HL-60/S4 treated with retinoic acid at 250 ng/mL for 4 days and 3 days (cell line): Measurements from ENCODE around the gene SYT17.
"Not testable (repeated sequence)": the region's sequence is repeated elsewhere in the genome, so short reads cannot be mapped to it uniquely, and the experiment has no call there.

Experiments used
- in situ Hi-C: fragments of 300-500 bp; cut with MboI; formaldehyde crosslinking; loops from 2 replicates; pipeline ENCODE4 v1.7.0; 2022; ENCODE audit warnings: low sequenced_read_pairs

SYT17 gene

GRCh38 chr16:19172098-19172780, 4.2 kb downstream of the SYT17 start:
- in situ Hi-C loops, result no loop called here

DNA sequence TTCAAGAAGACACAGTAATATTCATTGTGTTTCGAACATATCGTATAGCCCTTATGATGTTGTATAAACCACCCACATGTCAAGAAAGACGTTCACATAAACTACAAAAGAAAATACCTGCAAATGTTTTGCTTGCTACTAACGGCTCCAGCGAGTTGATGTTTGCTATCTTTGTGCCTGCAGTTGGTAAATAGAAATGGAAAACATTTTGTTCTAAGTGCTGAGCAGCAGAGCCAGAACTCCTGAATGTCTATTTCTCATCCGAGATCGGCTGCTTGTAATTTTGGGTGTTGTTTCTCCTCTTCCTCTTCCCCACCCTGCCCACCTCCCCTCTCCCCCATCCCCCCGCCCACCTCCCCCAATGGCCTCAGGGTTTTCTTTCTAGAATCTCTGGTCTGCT, 5.0 kb downstream of the SYT17 start:
- in situ Hi-C loops, result no loop called here

DNA sequence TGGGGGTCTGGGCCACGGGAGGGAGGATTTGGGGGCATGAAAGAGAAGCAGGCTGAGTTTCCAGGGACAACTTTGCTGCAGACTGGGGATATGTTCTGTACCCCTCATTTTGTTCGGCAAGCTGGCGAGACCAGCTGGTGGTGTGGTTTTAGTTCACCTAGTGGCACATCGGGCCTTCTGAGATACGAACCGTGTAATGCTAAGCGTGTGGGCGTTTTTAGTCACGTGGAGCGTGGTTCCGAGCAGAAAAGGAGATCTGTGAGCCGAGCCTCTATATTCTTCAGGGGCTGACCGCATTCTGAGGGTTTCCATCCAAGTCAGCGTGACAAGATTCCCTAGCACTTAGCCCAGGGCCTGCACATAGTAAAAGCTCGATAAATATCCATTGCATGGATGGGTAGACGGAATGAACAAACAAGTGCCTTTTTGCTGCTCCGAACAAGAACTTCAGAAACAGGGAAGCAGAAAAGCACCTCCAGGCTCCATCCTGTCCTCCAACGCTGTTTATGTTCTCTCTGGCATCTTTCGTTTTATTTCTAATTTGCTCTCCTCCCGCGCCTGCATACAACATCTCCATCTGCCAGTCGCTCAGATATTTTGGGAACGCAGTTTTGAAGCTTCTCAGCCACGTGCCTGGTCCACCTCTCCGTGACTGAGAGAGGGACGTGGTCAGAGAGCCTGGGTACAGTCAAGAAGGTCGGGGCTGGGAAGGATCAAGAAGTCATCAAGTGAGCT, 5.8 kb downstream of the SYT17 start:
- in situ Hi-C loops, result no loop called here

DNA sequence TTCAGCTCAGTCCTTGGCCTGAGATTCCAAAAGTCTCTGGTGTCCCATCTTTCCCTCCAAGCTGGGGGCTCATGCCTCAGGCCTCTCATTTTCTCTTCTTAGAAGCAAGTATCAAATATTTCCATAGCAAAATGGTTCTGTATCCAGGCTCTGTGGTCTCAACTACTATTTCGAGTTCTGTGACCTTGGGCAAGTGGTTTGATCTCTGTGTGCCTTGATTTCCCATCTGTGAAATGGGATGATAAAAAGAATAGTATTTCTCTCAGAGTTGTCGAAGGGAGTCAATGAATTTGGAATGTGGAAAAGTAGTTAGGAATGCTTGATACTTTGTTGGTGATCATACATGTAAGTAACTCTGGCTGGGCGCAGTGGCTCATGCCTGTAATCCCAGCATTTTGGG, 6.4 kb downstream of the SYT17 start:
- in situ Hi-C loops, result no loop called here

DNA sequence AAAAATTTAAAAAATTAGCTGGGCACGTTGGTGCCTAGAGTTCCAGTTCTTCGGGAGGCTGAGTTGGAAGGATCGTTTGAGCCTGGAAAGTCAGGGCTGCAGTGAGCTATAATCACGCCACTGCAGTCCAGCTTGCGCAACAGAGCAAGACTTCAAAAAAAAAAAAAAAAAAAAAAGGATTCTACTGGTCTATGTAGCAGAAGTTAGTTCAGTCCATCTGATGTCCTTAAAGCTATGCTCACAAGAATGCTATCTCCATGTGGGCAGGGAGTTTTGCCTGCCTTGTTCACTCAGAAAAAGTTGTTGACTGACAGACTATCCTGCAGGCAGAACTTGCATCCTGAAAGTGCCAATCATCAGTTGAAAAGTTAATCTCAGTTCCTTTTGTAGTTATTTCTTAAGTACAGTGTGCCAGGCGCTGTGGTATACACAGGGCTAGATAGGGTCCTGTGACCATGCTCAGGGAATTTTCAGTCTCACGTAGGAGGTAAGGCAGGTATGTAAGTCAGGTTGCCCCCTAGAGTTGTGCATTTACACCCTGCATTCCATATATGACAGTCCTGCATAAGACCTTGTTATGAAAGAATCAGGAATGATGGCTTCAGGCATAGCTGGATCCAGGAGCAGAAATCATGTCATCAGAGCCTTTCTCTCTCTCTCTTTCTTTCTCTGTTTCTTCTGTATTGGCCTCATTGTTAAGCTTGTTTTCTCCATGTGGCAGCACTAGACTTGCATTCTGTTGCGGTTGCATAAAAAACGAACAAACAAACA, 7.6 kb downstream of the SYT17 start:
- in situ Hi-C loops, result no loop called here

GRCh38 chr16:19177111-19177739, 9.2 kb downstream of the SYT17 start:
- in situ Hi-C loops, result no loop called here

DNA sequence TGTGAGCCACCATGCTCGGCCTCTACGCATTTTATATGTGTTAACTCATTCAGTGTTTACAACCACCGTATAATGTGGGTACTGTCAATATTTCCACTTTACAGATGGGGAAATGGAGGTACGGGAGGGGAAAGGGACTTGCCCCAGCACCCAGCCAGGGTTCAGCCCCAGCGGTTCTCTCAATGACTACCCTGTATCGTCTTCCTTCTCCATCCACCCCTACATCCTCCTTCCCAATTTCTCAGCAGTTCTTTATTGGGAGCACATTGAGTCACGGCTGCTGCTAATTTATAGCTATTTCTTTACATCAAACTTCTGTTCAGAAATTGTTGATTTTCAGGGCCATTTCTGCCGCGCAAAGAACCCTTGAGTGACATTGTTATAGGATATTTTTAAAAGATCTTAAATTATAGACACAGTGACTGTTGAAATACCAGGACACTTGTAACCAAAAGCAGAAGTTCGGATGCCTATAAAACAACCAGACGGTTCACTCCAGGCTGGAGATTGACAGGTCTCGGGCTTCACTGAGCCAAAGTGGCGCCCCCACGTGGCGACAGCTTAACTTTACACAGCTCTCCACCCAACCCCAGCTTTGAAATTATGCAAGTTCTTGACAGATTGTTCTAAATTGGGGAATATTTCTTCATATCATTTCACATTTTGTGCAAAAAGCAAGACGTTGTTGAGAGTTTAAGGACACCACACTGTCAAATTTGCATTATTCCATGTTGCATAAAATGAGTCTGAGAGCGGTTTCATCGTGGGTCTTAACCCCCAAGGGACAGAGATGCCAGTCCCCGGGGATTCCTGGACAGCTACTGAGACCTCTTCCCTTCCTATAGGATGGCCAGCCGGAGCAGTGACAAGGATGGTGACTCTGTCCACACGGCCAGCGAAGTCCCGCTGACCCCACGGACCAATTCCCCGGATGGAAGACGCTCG, 11.8 kb downstream of the SYT17 start:
- in situ Hi-C loops, result no loop called here

DNA sequence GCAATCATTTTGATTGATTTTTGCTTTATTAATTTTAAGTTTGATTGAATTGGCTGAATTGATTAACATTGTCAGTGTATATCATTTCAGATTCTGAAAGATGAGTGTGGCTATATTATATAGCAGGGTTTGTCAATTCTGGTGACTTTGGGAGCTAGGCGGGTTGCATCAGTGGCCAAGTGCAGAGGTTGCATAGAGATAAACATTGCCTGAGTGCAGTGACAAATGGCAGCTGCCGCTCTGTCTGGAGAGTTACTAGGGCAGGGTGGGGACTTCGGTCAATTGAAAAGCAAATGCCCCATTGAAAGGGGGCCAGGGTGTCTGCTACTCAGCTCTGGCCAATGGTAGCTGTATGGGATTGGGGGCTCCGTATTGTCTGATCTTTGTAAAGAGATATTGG, 12.7 kb downstream of the SYT17 start:
- in situ Hi-C loops, result no loop called here

- in situ Hi-C loops, result no loop called here
Measured at GRCh38 chr16:19182481-19182880, 14.4 kb downstream of the SYT17 start.

DNA sequence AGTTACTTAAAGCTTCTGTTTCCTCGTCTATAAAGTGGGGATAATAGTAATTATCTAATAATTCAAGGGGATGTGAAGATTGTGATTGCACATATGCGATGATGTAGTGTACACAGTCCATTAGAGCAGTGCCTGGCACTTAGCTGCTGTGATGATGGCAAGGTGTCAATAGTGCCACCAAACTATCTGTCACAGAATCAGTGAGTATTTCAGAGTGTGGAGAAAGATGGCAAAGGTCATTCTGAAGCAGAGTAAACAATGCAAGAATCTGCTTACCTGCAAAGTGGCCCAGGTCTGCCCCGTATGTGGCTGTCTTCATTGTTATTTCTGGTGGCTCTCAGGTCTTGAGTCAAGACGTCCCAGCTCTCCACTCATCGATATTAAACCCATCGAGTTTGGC, 15.1 kb downstream of the SYT17 start:
- in situ Hi-C loops, result no loop called here

DNA sequence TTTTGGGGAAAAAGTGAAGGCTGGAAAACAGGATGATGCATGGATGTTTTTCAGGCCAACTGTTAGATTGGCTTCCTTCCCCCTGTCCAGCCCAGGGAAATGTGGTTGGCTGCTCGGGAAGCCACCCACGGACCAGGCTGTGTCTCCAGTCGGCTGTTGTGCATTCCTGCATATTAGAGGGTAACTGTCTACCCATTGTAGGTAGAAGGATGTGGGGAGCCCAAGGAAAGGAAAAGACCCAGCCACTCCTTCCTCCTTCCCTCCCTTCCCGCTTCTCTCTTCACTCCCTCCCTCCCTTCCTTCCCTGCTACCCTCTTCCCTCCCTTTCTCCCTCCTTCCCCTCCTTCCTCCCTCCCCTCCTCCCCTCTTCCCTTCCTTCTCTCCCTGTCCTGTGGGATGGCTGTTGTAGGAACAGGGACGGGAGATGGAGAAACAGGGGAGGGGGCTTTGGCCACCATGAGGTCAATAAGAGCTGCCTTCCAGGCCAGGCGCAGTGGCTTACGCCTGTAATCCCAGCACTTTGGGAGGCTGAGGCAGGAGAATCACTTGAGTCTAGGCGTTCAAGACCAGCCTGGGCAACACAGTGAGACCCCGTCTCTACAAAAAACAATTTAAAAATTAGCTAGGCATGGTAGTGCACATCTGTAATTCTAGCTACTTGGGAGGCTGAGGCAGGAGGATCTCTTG, 16.9 kb downstream of the SYT17 start:
- in situ Hi-C loops, result no loop called here

DNA sequence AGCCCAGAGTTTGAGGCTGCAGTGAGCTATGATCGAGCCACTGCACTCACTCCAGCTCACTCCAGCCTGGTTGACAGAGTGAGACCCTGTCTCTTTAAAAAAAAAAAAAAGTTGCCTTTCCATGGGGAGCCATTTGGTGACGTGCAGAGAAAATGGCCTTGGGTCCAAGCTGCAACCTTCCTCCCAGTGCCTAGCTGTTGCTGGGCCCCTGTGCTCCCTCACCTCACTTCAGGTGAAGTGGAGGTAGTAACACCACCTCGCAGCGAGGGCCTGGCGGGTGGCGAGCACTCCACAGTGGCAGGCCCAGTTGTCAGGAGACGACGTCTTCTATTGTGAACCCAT, 17.4 kb downstream of the SYT17 start:
- in situ Hi-C loops, result no loop called here

- in situ Hi-C loops, result no loop called here
Measured at GRCh38 chr16:19186408-19186807, 18.4 kb downstream of the SYT17 start.

DNA sequence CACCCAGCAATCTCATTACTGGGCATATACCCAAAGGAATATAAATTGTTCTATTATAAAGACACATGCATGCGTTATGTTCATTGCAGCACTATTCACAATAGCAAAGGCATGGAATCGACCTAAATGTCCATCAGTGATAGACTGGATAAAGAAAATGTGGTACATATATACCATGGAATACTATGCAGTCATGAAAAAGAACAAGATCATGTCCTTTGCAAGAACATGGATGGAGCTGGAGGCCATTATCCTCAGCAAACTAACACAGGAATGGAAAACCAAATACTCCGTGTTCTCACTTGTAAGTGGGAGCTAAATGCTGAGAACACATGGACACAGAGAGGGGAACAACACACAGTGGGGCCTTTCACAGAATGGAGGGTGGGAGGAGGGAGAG, 19.9 kb downstream of the SYT17 start:
- in situ Hi-C loops, result not testable (repeated sequence)

DNA sequence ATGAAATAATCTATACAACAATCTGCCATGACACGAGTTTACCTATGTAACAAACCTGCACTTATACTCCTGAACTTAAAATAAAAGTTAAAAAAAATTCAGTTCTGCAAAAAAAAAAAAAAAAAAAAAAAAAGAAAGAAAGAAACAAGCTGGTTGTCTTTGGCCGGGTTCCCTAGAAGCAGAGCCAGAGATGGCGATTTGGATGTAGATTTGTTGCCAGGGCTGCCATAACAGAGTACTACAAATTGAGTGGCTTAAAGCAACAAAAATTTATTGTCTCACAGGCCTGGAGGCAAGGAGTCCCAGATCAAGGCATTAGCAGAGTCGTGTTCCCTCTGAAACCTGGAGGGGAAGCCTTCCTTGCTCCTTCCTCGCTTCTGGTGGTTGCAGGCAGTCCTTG, 20.4 kb downstream of the SYT17 start:
- in situ Hi-C loops, result no loop called here

- in situ Hi-C loops, result no loop called here
Measured at GRCh38 chr16:19192865-19193264, 24.8 kb downstream of the SYT17 start.

DNA sequence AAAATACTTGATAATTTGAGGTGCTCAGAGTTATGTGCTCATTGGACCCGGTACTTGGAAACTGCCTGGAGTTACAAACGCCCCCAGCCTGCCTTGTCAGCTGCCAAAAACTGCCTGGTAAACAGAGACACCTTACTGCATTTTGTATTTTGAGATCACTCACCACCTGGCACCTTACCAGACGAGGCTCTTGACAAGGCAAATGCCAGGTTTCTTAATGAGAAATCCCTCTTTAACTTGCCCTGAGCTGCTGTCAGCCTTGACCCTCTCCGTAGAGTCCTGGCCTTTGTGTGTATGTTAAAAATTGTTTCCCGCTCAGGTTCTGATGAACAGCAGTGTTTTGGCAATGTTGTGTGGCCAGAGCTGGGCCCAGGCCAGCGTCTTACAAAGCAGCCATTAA, 28.8 kb downstream of the SYT17 start:
- in situ Hi-C loops, result no loop called here

DNA sequence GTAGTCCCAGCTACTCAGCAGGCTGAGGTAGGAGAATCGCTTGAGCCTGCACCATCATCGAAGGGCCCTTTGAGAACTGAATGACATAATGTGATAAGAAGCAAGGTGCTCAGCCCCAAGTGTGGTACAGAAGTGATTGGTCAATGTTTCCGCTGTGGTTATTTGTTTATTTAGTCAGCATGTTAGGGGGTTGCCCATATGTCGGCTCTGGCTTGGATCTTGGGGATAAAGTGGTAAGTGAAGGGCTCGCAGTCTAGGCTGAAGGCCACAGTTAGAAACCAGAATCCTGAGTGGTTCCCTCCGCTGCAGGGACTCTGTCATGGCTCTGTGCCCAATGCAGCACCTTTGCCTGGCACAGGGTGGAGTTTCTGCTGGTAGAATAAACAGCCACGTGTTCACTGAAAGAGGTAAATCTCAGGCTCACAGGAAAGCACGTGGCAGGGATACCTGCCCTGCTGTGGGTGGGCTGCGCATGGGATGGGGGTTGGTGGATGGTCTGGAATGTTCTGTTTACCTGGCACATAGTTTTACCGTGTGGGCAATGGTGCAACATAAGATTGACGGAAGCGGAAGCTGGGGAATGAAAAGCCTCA, 35.4 kb downstream of the SYT17 start:
- in situ Hi-C loops, result no loop called here

DNA sequence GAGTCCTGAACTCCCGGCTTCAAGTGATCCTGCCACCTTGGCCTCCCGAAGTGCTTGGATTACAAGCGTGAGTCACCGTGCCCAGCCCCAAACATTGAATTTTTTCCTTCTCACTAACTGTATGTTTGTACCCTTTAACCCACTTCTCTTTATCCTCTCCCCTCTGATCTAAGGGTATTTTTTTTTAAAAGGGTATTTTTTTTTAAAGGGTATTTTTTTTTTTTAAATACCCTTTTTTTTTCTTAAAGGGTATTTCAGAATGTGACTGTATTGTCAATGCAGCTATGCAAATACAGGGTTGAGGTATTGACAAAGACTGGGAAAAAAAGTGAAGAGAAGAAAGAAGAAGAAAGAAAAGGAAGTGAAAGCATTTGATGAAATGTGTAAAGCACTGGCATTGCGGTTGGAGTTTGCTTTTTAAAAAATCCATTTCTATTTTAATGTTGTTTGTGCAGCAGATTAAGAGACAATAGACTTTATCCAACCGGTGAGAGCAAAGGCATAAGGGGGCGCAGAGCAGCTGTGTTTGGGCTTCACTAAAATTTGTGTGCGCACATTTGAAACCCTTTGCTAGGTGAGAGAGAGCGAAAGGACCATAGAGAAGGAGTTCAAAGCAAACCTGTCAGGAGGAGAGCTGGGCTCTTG, 42.4 kb downstream of the SYT17 start:
- in situ Hi-C loops, result no loop called here
